NCI-H748 (cell line): ENCODE results near the gene PPDPF.
"Not testable (repeated sequence)": the region's sequence is repeated elsewhere in the genome, so short reads cannot be mapped to it uniquely, and the experiment has no call there.

Source experiments
- DNase-seq: peaks from one replicate; lab custom pipeline; 2025; ENCODE audit not compliant: unreplicated experiment; lab: John Stamatoyannopoulos, UW

Gene PPDPF

DNA sequence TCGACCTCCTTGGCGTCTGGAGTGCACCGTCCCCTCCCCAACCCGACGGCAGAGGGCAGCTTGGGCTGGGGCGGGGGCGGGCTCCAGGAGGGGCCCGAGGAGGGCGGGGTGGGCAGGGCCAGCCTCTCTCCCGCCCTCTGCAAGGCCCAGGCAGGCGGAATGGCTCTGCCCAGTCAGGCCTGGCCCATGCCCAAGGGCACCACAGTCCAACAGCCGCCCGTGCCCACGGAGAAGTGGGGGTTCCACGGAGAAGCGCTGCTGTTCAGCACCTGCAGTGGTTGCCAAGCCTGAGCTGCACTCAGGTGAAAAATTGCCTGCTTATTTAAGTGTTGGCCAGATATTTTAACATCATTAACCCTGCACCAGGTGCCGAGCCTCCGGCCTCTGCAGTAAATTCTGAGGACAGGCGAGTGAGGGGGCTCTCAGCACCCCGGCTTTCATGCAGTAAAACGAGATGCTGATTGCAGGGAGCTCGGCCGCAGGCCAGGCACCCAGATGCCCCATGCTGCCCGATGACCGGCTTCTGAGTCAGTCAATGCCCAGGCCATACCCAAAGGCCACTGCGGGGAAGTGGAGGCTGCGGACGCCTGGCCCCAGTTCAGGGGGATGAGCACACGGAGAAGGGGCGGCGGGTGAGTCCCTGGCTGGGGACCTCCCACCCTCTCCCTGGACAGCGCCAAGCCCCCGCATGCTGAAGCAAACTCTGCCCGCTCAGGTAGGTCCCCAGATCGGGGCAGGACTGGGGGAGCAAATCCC is 27.3 kb downstream of the PPDPF start, which contains the start of gene SRMS:
Gene SRMS, minus strand, starts transcription at position 25 of the 756 bp plus-strand sequence. CDS start 286 bp downstream, outside the sequence.
- no peak for DNase-seq

DNA sequence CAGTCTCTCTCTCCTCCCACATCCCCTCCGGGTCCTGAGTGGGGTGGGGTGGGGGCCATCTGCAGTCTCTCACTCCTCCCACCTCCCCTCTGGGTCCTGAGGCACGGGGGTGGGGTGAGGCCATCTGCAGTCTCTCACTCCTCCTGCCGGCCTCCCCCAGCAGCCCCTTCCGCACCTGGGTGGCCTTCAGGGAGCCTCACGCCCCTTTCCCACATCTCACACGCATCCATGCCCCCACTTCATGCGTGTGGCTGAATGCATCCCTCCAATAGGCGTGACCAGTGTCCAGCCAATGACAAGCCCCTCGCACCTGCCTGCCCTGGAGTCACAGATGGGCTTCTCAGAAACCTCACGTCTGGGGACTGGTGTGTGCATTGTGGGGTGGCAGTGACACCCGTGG is 28.0 kb downstream of the PPDPF start:
- no peak for DNase-seq

DNA sequence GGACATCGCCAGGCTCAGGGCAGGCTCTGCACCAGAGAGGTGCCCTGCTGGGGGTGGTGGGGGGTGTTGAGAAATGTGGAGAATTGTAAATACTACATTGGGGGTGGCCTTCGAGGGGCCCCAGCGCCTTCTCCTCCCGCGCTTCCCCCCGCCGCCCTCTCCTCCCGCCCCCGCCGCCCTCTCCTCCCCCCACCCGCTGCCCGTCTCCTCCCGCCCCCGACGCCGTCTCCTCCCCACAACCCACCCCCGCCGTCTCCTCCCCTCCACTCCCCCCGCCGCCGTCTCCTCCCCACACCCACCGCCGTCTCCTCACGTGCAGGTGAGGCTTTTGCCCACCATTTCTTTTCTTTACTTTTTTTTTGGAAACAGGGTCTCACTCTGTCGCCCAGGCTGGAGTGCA is 28.5 kb downstream of the PPDPF start:
- no peak for DNase-seq

DNA sequence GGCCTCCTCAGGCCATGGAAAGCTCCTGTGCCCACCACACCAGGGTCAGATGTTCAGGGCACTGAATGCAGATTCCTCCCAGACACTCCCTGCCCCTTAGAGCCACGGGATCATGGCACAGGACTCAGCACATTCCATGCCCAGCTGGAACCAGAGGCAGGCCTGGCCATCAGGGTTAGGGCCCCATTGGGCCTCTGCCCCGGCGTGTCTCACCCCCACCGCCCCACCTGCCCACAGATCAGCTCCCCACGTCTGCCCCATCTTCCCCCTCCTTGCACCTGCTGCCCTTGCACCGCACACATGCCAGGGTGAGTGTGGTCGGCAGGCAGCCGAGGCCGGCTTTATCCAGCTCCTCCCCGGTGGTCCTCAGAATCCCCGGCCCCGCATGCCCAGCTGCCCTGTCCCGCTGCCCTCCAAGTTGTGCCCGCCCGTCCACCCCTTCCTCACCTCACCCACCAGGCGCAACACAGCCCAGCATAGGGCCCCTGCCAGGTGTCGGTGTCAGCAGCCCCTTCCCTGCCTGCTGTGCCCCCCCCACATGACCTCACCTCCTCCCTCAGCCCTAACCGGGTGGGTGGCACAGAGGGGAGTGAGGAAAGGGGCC is 29.2 kb downstream of the PPDPF start:
- DNase-seq = no peak

DNA sequence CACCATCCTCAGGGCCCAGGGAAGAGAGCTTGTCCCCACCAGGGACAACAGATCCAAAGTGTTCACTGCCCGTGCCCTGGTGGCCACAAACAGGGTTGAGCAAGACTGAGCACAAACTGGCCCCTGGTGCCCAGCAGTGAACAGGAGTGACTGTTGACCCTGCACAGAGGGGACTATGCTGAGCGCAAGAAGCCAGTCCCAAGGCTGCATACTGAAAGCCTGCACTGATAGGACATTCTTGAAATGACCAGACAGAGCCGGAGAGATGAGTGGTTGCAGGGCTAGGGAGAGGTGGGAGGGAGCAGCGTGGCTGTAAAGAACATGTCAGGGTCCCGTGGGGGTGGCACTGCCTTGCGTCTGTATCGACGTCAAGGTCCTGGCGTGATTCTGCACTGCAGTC is 30.5 kb downstream of the PPDPF start:
- no peak for DNase-seq

DNA sequence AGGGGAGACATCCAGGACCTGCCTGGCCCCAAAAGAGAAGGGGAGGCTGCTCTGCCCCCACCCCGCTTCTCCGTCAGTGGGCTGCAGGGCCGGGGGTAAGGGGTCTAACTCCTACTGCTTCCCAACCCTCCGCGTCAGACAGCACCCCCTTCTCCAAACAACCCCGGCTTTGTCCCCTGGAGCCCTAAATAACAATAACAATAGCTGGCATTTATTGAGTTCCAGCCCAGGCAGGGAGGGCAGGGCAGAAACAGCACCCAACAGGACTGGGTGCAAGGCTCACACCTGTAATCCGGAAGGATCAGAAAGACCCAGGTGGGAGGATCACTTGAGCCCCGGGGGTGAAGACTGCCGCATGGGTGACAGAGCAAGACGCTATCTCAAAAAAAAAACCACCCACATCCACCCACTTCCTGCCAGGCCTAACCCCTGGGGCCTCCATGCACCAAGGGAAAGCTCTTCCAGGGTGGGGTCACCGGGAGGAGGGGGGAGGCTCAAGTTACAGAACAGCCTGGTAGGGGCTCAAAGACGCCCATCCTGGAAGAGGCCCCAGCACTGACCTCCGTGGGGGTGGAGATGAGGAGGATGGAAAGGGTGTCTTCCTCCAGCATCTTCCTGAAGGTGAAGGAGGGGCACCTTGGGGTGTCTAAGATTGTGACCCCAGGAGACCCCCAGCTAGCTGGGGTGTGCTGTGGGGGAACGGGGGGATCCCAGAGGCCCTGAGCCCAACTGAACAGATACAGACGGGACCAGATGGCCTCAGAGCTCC is 32.1 kb downstream of the PPDPF start:
- DNase-seq = no peak

DNA sequence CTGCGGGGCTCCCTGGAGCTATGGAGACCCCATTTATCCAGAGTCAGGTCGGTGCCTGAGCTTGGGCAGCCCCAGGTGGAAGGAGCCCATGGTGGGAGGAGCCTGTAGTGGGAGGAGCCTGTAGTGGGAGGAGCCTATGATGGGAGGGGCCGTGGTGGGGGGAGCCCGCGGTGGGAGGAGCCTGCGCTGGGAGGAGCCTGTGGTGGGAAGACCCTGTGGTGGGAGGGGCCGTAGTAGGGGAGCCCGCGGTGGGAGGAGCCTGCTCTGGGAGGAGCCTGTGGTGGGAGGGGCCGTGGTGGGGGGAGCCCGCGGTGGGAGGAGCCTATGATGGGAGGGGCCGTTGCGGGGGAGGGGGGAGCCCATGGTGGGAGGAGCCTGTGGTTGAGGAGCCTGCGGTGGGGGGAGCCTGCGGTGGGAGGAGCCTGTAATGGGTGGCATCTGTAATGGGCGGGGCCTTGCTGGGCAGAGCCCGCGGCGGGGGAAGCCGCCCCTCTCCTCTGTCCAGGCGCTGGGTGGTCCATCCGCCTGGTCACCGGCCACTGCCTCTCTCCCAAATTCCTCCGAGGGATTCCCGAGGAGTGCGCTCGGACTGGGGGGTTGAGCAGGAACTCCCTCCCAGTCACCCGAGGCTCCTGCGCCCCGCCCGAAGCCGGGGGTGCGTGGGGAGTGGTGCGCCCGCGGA is 32.8 kb downstream of the PPDPF start:
- peak; percentile 75 for DNase-seq

DNA sequence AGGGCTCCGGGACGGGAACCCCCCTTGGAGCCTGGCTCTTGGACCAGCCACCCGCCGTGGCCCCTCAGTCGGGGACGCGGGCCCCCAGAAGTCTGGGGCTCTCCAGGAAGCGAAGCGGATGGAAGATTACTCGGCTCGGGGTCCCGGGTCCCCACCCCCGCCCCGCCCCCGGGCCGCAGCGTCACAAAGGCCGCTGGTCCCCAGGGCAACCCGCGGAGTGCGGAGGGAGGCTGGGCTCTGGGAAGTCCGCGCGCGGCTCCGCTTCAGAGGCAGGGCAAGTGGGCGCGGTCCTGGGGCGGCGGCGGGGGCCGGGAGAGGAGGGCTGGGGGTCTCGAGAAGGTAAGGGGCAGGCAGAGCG is 33.3 kb downstream of the PPDPF start, which contains the start of gene FNDC11:
Gene FNDC11, plus strand, starts transcription at position 227 of the 358 bp plus-strand sequence. CDS start 1,505 bp downstream, outside the sequence.
- peak; percentile 70 for DNase-seq

DNA sequence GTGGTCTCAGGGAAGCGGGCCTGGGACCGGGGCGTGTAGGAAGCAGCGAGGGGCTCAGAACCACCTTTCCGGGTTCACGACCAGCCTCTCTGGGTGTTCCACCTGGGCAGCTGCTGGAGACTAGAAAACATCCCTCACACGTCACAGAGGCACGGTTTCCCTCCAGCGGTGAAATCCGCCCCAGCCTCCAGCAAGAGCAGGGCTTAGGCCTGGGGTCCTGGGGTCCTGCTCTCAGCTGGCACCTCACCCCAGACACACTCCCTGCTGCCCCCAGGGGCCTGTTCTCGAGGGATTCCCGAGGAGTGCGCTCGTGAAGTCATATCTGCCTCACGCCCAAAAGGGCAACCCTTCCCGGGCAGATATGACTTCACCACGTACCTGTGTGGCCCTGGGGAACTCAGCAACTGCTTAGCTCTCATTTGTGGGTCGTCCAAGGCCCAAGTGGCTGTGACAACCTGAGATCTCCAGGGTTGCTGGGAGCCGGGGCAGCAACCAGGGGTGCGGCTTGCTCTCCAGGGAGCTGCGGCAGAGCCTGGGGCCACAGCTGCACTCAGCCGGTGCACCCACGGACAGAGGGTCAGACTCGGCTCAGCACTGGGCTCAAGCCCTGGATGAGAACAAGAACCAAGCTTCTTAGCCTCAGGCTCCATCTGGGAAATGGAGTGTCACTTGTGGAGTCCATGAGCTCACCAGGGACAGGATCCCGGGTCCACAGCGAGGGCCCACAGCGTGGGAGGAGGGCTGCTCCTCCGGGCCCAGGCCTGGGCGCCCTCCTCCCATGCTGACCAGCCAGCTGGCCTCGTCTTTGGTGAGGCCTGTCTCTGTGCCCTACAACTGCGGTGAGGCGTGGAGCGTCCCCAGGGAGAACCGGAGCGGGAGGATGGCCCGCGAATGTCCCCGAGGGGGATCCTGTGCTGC is 34.1 kb downstream of the PPDPF start:
- no peak for DNase-seq

DNA sequence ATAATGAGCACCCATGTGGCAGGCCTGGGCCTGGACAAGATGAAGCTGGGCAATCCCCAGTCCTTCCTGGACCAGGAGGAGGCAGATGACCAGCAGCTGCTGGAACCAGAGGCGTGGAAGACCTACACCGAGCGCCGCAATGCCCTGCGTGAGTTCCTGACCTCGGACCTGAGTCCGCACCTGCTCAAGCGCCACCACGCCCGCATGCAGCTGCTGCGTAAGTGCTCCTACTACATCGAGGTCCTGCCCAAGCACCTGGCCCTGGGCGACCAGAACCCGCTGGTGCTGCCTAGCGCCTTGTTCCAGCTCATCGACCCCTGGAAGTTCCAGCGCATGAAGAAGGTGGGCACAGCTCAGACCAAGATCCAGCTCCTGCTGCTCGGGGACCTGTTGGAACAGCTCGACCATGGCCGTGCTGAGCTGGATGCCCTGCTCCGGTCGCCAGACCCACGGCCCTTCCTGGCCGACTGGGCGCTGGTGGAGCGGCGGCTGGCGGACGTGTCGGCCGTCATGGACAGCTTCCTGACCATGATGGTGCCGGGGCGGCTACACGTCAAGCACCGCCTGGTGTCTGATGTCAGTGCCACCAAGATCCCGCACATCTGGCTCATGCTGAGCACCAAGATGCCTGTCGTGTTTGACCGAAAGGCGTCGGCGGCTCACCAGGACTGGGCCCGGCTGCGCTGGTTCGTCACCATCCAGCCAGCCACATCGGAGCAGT is 35.3 kb downstream of the PPDPF start:
- DNase-seq = peak; percentile 27

DNA sequence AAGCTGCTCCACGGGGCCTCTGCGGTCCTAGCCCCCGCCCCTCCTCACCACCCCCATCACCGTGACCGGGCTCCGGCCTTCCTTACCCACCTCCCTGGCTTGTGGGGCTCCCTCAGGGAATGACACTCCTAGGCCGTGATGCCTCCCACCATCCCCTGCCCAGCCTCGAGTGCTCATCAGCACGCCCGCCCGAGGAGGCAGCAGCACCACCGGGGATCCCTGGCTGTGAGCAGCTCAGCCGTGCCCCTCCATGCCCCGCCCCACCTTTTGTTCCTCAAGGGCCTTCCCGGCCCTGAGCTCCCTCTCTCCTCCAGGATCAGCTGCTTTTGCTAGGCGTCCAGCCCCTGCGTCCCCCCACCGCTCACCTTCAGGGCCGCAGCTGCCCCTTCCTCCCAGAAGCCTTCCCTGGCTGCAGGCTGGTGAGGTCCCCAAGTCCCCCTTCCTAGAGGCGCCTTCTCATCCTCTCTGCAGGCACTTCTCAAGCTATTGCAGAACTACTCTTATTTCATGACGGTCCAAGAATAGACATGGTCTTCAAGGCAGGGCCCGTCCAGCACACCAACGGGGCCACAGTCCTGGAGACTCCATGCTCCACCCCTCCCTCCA is 36.4 kb downstream of the PPDPF start:
- no peak for DNase-seq

DNA sequence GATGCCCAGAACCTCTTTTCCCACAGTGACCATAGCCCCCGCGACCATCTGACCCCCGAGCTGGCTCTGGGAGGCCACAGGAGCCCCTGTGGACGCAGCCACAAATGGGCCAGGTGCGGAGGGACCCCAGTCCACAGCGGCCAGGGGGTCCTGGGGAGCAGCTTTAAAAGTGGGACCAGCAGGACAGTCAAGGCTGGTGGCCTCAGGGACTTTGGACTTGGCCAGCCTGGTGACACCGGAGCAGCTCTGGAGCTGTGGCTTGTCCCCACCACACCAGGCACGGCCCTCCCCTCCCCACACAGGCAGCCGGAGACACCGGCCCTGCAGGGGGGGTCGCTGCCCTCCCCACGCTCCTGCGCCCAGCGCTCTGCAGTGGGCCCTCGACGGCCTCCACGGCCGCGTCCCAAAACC is 36.9 kb downstream of the PPDPF start:
- DNase-seq = no peak

DNA sequence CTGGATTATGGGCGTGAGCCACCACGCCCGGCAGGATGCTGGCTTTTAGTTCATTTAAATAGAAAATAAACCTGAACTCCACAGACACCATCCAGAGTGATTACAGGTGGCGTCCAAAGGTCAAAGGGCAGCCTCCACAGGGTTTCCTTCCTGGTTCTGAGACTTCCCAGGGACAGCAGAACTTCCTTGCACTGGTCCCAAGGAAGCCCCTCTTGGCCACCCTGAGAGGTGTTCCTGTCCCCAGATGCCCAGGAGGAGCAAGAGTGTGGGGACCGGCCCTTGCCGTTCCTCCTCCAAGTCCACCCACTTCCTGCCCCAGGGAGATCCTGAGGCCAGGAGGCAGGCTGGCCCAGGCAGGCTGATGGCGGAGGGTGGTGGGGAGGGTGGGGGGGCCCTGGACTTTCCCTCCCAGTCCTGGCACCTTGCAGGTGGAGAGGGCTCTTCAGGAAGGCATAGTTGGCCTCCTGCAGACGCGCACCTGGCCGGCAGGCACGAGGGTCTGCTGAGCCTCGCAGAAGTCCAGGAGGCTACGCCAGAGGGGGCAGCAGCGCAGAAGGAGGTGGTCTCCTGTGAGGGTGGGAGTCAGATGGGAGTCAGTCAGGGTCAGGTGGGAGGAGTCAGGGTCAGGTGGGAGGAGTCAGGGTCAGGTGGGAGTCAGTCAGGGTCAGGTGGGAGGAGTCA is 38.4 kb downstream of the PPDPF start:
- no peak for DNase-seq

DNA sequence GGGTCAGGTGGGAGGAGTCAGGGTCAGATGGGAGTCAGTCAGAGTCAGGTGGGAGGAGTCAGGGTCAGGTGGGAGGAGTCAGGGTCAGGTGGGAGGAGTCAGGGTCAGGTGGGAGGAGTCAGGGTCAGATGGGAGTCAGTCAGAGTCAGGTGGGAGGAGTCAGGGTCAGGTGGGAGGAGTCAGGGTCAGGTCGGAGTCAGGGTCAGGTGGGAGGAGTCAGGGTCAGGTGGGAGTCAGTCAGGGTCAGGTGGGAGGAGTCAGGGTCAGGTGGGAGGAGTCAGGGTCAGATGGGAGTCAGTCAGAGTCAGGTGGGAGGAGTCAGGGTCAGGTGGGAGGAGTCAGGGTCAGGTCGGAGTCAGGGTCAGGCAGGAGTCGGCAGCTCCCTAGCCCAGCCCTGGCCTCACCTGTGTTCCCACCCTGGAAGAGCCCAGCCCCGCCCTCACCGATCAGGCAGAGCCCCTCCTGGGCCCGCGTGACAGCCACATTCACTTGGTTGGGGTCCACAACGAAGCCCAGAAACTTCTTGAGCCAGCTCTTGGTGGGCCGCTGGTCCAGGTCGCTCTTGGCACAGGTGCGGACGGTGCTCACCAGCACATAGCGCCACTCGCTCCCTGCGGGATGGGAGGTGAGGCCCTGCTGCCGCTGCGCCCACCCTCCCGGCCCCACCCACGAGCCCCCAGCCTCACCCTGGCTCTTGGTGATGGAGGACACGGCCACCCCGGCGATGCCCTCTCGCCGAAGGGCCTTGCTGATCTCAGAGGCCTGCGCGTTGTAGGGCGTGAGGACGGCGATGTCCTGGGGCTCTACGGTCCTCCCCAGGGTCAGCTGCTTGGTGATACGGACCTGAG is 39.1 kb downstream of the PPDPF start:
- not testable (repeated sequence) for DNase-seq

DNA sequence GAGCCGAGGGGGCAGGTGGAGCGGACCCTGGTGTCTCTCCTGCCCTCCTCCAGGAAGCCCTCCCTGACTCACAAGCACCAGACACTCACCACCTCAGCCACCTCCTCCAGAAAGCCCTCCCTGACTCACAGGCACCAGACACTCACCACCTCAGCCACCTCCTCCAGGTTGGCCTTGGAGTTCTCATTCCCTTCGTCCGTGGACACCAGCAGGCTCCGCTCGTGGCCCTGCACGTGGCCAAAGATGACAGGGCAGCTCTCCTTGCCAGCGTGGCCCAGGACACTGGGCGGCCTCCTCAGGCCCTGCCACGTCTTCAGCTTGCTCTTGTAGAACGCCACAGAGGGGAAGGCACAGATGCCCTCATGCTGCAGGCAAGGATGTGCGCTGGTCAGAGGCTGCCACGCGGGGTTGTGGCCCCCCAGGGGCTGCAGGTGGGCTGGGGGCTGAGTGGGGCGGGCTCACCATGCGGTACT is 39.8 kb downstream of the PPDPF start:
- DNase-seq = no peak

DNA sequence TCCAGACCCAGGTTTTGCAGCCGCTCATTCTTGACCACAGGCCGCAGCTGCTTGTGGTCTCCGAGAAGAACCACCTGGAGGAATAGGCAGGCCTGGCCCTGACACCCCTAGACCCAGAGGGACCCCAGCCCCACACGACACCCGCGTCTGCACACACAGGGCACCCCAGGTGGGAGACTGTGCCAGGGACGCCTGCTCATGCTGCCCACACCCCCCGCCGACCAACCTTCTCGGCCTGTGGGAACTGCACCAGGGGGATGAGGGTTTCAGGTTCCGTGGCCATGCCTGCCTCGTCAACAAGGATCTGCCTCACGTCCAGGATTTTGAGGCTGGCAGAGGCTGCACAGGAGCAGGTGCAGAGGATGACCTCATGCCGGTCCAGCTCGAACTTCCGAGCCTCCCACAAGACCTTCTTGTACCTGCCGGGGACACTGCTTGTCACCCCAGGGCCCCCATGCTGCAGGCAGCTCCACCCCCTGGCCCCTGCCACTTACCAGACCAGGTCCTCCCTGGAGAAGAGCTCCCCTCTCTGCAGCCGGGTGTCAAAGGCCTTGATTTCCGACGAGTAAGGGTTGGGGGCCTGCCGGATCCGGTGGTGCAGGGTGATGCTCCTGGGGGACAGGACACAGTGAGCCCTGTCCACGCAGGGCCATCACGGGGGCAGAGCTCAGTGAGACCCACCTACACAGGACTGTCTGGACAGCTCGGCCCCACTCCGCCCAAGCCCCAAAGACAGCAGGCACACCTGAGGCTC is 40.5 kb downstream of the PPDPF start:
- DNase-seq = no peak
